Right cardiac atrium (tissue), 5 donors: ENCODE data around the gene TNFRSF25. TPM values are rescaled to one million over a fixed set of nuclear protein-coding genes. Genes with fewer than 3 reads are reported as not detected.
A peak's percentile ranks its signal among the peaks of the same experiment; 100 is the strongest.

Experiments
- ATAC-seq, 2 donors: fragments of 200-7000 bp; cut with Tn5 transposase; one replicate each; pipeline versions ENCODE4 v1.8.0 to v1.9.1; 2020; ENCODE audit warnings: moderate library complexity in 2 of 2, mild to moderate bottlenecking in 1 of 2
- DNase-seq, 3 donors: peaks; one replicate each; pipeline ENCODE4 v3.0.0-alpha.2; 2020
- H3K27ac ChIP-seq: one replicate; pipeline ENCODE4 v1.5.1; 2013; ENCODE audit warnings: mild to moderate bottlenecking, low read length, control low read depth, moderate library complexity
- H3K27me3 ChIP-seq: one replicate; pipeline ENCODE4 v1.6.1; 2013; ENCODE audit not compliant: control insufficient read depth, insufficient read depth
- H3K4me1 ChIP-seq: one replicate; pipeline ENCODE4 v1.6.1; 2013; ENCODE audit warnings: low read length; ENCODE audit not compliant: control insufficient read depth, insufficient read depth
- H3K4me3 ChIP-seq: one replicate; pipeline ENCODE4 v1.5.1; 2013; ENCODE audit warnings: low read length, control low read depth
- H3K9me3 ChIP-seq: one replicate; pipeline ENCODE4 v1.6.1; 2013; ENCODE audit warnings: low read length; ENCODE audit not compliant: control insufficient read depth
- WGBS: extraction: QIAGEN DNeasy Blood & Tissue Kit; methylation state at CpG from one replicate; pipeline ENCODE4 v1.1.7; 2013; 5-methylcytosine and 5-hydroxymethylcytosine counted together
- intact Hi-C, 4 donors: fragments of 100-400 bp; cut with DNase I; formaldehyde crosslinking; loops; one replicate each; pipeline versions ENCODE4 v1.11.0 to v1.14.0; 2022 to 2023
- polyA plus RNA-seq: library from polyadenylated mRNA; stranded (reverse); fragments of 200-250 nt; gene quantifications from one replicate; pipeline ENCODE4 v1.2.3, GENCODE V29; 2013
- total RNA-seq, 4 donors: library from RNA; stranded (reverse); fragmentation: NEBNext Ultra II Directional; extraction: Animal tissue kit (Norgen Biotek cat#: 25700); gene quantifications; one replicate each; pipeline ENCODE4 v1.2.1, GENCODE V29; 2021
- donor health status: healthy with polysubstance abuse.
- donor health status: DM: no; HTN: yes; CAD: no.
- donor health status: DM: no; HTN: no; CAD: no.
- donor health status: DM: no; HTN: yes; CAD: no; lungs with severe emphysema.
- donor health status: DM: yes; HTN: yes; CAD: no.

The TNFRSF25 gene
- total and polyA plus RNA-seq, 5 donors, result 4.4 to 6.6 (median 5.7) TPM

GRCh38 chr1:6508816-6509189 lies 42.8 kb upstream of the TNFRSF25 start:
- ATAC-seq (no peak), DNase-seq (peak in 2 of 3 donors; percentile 16 to 33)
- Histone ChIP-seq H3K27ac (no peak overlapping the region), H3K27me3 (no peaks in the 10 kb centered on the region), H3K9me3 (no peaks in the 10 kb centered on the region), H3K4me1 (no peaks in the 10 kb centered on the region), H3K4me3 (no peak overlapping the region)
- WGBS, result 83% methylated on average over 11 of the region's 11 CpGs
- intact Hi-C loops, result no loop called here

DNA sequence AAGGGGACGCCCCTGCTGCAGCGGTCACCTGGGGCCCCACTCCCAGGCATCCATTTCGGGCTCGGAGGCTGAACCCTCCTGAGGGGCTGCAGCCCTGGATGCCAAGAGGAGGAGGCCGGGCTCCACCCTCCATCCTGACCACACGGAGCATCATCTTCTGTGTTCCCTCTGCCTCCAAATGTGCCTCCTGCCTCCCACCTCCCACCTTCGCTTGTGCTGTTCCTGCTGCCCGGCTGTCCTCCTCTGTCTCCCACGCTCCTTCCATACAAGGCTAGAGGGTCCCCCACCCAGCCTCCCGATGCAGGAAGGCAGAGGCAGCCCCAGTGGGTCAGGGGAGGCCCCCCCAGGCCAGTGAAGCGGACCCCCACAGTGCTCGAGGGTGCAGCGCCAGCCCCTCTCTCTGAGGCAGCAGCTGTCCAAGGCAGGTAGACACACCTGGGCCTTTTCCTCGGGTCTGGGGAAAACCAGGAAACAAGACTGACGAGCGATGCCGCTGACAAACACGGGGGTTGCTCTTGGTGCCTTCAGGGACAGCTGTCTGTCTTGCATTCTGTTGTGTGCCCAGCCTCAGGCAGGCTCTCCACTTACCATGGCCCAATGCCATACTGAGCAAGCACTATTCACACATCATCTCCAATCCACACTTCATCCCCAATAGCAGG lies 42.3 kb upstream of the TNFRSF25 start:
- DNase-seq, result peak in 2 of 3 donors; percentile 33 to 45
- H3K4me1 ChIP-seq, result no peaks in the 10 kb centered on the region
- H3K27ac ChIP-seq, result no peak overlapping the region
- WGBS, result 84% methylated on average over 18 of the region's 18 CpGs
- intact Hi-C loops, result no loop called here
- no peaks in the 10 kb centered on the region for H3K27me3 ChIP-seq
- H3K4me3 ChIP-seq, result no peak overlapping the region
- no peak for ATAC-seq
- no peaks in the 10 kb centered on the region for H3K9me3 ChIP-seq

- intact Hi-C loops, result no loop called here
- DNase-seq, result peak in 1 of 3 donors; percentile 64
- WGBS, result 60% methylated on average over 12 of the region's 12 CpGs
- Histone ChIP-seq H3K4me1 (no peaks in the 10 kb centered on the region), H3K27ac (no peak overlapping the region), H3K9me3 (no peaks in the 10 kb centered on the region), H3K4me3 (no peak overlapping the region), H3K27me3 (no peaks in the 10 kb centered on the region)
- no peak for ATAC-seq
Measured at GRCh38 chr1:6507461-6507911, 41.5 kb upstream of the TNFRSF25 start.

- intact Hi-C loops, result no loop called here
- WGBS, result 74% methylated on average over 7 of the region's 7 CpGs
- no peaks in the 10 kb centered on the region for H3K27me3 ChIP-seq
- H3K27ac ChIP-seq, result no peak overlapping the region
- ATAC-seq (no peak), DNase-seq (peak in 1 of 3 donors; percentile 11)
- H3K4me3 ChIP-seq, result no peak overlapping the region
- H3K4me1 ChIP-seq, result no peaks in the 10 kb centered on the region
- H3K9me3 ChIP-seq, result no peaks in the 10 kb centered on the region
Measured at GRCh38 chr1:6507037-6507428, 41.1 kb upstream of the TNFRSF25 start.

- H3K4me3 ChIP-seq, result no peak overlapping the region
- DNase-seq (peak in 2 of 3 donors; percentile 35 to 55), ATAC-seq (no peak)
- intact Hi-C loops, result no loop called here
- WGBS, result 79% methylated on average over 31 of the region's 31 CpGs
- H3K27ac ChIP-seq, result no peak overlapping the region
- no peaks in the 10 kb centered on the region for H3K9me3 ChIP-seq
- H3K27me3 ChIP-seq, result no peaks in the 10 kb centered on the region
- peaks cover 3% of the 10 kb centered on the region for H3K4me1 ChIP-seq
Measured at GRCh38 chr1:6506210-6507036, 40.5 kb upstream of the TNFRSF25 start.

DNA sequence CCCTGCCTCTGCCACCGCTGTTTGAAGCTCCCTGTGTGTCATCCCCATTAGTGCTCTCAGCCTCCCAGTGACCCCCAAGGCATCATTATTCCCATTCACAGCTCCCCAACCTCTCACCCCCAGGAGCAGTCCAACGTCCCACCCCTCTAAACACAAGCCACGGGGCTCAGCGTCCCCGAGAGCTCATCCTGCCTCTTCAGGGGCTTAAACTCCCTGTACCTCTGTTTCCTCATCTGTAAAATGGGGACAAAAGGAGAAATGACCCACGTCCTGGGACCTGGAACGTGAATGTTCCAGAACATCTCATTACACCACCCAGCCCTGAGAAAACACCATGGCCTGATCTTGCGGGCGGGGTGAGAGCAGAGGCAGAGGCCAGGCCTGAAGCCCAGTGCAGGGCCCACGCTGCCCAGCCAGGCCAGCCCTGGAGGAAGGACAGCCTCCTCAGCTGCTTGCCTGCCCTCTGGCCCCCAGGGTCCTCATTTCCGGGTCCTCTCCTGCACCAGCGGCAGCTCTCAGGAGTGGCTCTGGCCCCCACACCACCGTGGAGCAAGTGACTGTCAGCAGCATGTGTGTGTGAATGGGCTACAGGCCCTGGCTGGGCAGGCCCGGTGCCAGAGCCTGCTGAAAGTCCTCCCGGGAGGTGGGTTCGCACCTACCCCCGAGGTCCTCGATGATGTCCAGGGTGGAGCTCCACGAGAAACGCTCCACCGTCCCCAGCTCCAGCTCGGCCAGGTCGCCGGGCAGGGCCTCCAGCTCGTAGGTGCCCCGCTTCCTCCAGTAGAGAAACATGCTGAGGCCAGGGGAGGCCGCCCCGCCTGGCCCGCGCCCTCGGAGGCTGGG lies 39.6 kb upstream of the TNFRSF25 start:
- DNase-seq (peak in 1 of 3 donors; percentile 57), ATAC-seq (no peak)
- intact Hi-C loops, result no loop called here
- H3K27ac ChIP-seq, result no peak overlapping the region
- no peaks in the 10 kb centered on the region for H3K27me3 ChIP-seq
- 82% methylated on average over 31 of the region's 31 CpGs for WGBS
- H3K4me3 ChIP-seq, result no peak overlapping the region
- H3K4me1 ChIP-seq, result peaks cover 3% of the 10 kb centered on the region
- no peaks in the 10 kb centered on the region for H3K9me3 ChIP-seq

- WGBS, result 95% methylated on average over 15 of the region's 15 CpGs
- no peak overlapping the region for H3K27ac ChIP-seq
- H3K4me1 ChIP-seq, result peaks cover 3% of the 10 kb centered on the region
- ATAC-seq (no peak), DNase-seq (peak in 1 of 3 donors; percentile 27)
- H3K27me3 ChIP-seq, result no peaks in the 10 kb centered on the region
- intact Hi-C loops, result no loop called here
- no peak overlapping the region for H3K4me3 ChIP-seq
- no peaks in the 10 kb centered on the region for H3K9me3 ChIP-seq
Measured at GRCh38 chr1:6504887-6505286, 38.9 kb upstream of the TNFRSF25 start.

DNA sequence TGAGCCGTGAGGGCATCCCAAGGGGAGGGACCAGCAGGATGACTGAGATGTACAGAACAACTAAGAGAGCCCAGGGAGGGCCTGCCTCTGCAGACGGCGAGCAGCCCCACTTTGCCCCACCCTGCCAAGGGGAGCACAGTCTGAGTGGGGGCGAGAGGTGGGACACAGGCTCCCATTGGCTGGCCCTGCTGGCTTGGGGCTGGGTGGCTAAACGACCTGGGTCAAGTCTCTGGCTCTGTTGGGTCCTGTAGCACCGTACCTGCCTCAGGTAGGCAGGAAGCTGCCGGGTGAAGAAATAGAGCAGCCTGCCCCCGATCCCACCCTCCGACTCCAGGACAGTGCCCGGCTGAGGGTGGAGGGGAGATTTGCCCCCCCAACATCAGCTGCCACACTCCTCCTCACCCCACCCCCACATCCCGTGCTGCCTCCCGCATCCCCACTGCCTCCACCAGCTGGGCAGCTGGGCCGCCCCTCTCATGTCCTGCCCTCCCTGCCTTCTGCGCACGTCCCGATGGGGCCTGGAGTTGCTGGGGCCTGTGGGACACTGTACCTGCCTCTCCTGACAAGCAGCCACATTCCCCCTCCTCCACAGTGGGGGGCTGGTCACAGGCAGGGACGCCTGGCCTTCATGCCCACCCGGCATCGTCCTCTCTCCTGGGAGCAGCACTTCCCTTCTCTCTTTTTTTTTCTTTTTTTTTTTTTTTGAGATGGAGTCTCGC lies 38.1 kb upstream of the TNFRSF25 start:
- no peaks in the 10 kb centered on the region for H3K9me3 ChIP-seq
- 80% methylated on average over 20 of the region's 20 CpGs for WGBS
- H3K27ac ChIP-seq, result no peak overlapping the region
- no peak overlapping the region for H3K4me3 ChIP-seq
- H3K27me3 ChIP-seq, result no peaks in the 10 kb centered on the region
- ATAC-seq (no peak), DNase-seq (peak in 1 of 3 donors; percentile 43)
- intact Hi-C loops, result no loop called here
- H3K4me1 ChIP-seq, result peaks cover 3% of the 10 kb centered on the region

GRCh38 chr1:6502000-6502891 lies 36.3 kb upstream of the TNFRSF25 start:
- 51% methylated on average over 31 of the region's 31 CpGs for WGBS
- H3K27me3 ChIP-seq, result no peaks in the 10 kb centered on the region
- DNase-seq, result peak; percentile 86 to 95 (median 94)
- peaks cover 5% of the 10 kb centered on the region for H3K4me1 ChIP-seq
- peak; percentile 65 to 66 for ATAC-seq
- no peaks in the 10 kb centered on the region for H3K9me3 ChIP-seq
- no peak overlapping the region for H3K27ac ChIP-seq
- no peak overlapping the region for H3K4me3 ChIP-seq
- intact Hi-C loops, result no loop called here
